ENCODE results near the gene KCNH1.

Gene KCNH1

GRCh38 chr1:210705086-210705485 lies 428.9 kb downstream of the KCNH1 start:
- TF ChIP-seq CTCF (IDR thresholded peaks at IDR 0.05; ENCODE audit: low read depth, low read length) (no peak), MYC (IDR thresholded peaks at IDR 0.05; ENCODE audit: low read depth, low read length) (no peak), POLR2A (IDR thresholded peaks at IDR 0.05; ENCODE audit: extremely low read depth, insufficient read length) (no peak), MAX (IDR thresholded peaks at IDR 0.05; ENCODE audit: low read depth, low read length) (no peak)
- DNase-seq (ENCODE audit: low read depth), result no peak
- no peak overlapping the region for H3K4me3 ChIP-seq (ENCODE audit: low read depth, low read length)

GRCh38 chr1:210703593-210703992 lies 430.4 kb downstream of the KCNH1 start:
- no peak for DNase-seq (ENCODE audit: low read depth)
- TF ChIP-seq MYC (IDR thresholded peaks at IDR 0.05; ENCODE audit: low read depth, low read length) (no peak), MAX (IDR thresholded peaks at IDR 0.05; ENCODE audit: low read depth, low read length) (no peak)
- no peak overlapping the region for H3K4me3 ChIP-seq (ENCODE audit: low read depth, low read length)

GRCh38 chr1:210702506-210702905 lies 431.4 kb downstream of the KCNH1 start:
- H3K4me3 ChIP-seq (ENCODE audit: low read depth, low read length), result no peak overlapping the region
- no peak for TF ChIP-seq POLR2A (IDR thresholded peaks at IDR 0.05; ENCODE audit: extremely low read depth, insufficient read length)
- no peak for TF ChIP-seq MYC (IDR thresholded peaks at IDR 0.05; ENCODE audit: low read depth, low read length)
- no peak for TF ChIP-seq CTCF (IDR thresholded peaks at IDR 0.05; ENCODE audit: low read depth, low read length)
- TF ChIP-seq MAX (IDR thresholded peaks at IDR 0.05; ENCODE audit: low read depth, low read length), result no peak
- DNase-seq (ENCODE audit: low read depth), result no peak

- no peak overlapping the region for H3K4me3 ChIP-seq (ENCODE audit: low read depth, low read length)
- no peak for DNase-seq (ENCODE audit: low read depth)
- TF ChIP-seq CTCF (IDR thresholded peaks at IDR 0.05; ENCODE audit: low read depth, low read length) (no peak), MYC (IDR thresholded peaks at IDR 0.05; ENCODE audit: low read depth, low read length) (no peak), MAX (IDR thresholded peaks at IDR 0.05; ENCODE audit: low read depth, low read length) (no peak), POLR2A (IDR thresholded peaks at IDR 0.05; ENCODE audit: extremely low read depth, insufficient read length) (no peak)
Measured at GRCh38 chr1:210700511-210700910, 433.4 kb downstream of the KCNH1 start.

GRCh38 chr1:210700083-210700482 lies 433.9 kb downstream of the KCNH1 start:
- no peak overlapping the region for H3K4me3 ChIP-seq (ENCODE audit: low read depth, low read length)
- DNase-seq (ENCODE audit: low read depth), result no peak
- TF ChIP-seq MYC (IDR thresholded peaks at IDR 0.05; ENCODE audit: low read depth, low read length), result no peak
- TF ChIP-seq CTCF (IDR thresholded peaks at IDR 0.05; ENCODE audit: low read depth, low read length), result no peak
- no peak for TF ChIP-seq POLR2A (IDR thresholded peaks at IDR 0.05; ENCODE audit: extremely low read depth, insufficient read length)
- no peak for TF ChIP-seq MAX (IDR thresholded peaks at IDR 0.05; ENCODE audit: low read depth, low read length)

- H3K4me3 ChIP-seq (ENCODE audit: low read depth, low read length), result no peak overlapping the region
Measured at GRCh38 chr1:210698661-210699060, 435.3 kb downstream of the KCNH1 start.

More at GRCh38 chr1:210698661-210699060, 435.3 kb downstream of the KCNH1 start:
- TF ChIP-seq CTCF (IDR thresholded peaks at IDR 0.05; ENCODE audit: low read depth, low read length), result no peak
- no peak for TF ChIP-seq MAX (IDR thresholded peaks at IDR 0.05; ENCODE audit: low read depth, low read length)
- no peak for TF ChIP-seq MYC (IDR thresholded peaks at IDR 0.05; ENCODE audit: low read depth, low read length)
- no peak for TF ChIP-seq POLR2A (IDR thresholded peaks at IDR 0.05; ENCODE audit: extremely low read depth, insufficient read length)
- no peak for DNase-seq (ENCODE audit: low read depth)
